Vagina (tissue), 2 donors: ENCODE data around the gene FEV.

Experiments used
- POLR2A ChIP-seq, 2 donors: fragments of 450-650 bp; IDR thresholded peaks; one replicate each; pipeline ENCODE4 v1.6.1; 2017; ENCODE audit warnings: antibody characterized with exemption in 2 of 2, mild to moderate bottlenecking in 2 of 2, moderate library complexity in 2 of 2
- POLR2AphosphoS5 ChIP-seq, 2 donors: sonication (generic); formaldehyde crosslinking; IDR thresholded peaks; one replicate each; pipeline ENCODE4 v1.9.0; 2017; ENCODE audit warnings: antibody characterized with exemption in 2 of 2, mild to moderate bottlenecking in 2 of 2, low read depth in 1 of 2; ENCODE audit not compliant: insufficient read depth in 1 of 2

DNA sequence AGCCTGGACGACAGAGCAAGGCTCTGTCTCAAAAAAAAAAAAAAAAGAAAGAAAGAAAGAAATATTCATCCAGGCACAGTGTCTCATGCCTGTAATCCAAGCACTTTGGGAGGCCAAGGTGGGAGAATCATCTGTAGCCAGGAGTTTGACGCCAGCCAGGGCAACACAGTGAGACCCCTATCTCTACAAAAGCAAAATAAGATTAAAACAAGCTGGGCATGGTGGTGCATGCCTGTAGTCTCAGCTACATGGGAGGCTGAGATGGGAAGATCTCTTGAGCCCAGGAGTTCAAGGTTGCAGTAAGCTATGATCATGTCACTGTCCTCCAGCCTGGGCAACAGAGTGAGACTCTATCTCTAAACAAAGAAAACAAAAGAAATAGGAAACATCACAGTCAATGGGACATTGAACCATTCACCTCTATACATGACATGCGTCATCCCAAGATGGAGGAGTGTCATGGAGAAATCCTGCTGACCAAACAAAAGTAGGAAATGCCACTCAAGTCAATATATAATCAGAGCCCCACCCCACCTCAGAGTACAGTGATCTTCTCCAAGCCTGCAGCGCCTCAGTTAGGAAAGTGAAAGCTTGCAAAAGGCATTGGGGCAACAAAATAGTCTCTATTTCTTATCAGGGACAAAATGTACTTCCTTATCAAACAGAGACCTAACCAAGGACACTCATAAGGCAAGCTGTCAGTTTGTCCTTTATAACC is 9.8 kb downstream of the FEV start:
- TF ChIP-seq POLR2A (IDR thresholded peaks at IDR 0.05) (no peak), POLR2AphosphoS5 (IDR thresholded peaks at IDR 0.05; ENCODE audit: insufficient read depth in 1 of 2, low read depth in 1 of 2) (no peak)
